B cell (primary cell): ENCODE data around the gene DDX20. TPM values are rescaled to one million over a fixed set of nuclear protein-coding genes. Genes with fewer than 3 reads are reported as not detected.

Experiments
- ATAC-seq: fragments of 200-7000 bp; cut with Tn5 transposase; one replicate; pipeline ENCODE4 v1.10.0; 2021; ENCODE audit warnings: low read depth, mild to moderate bottlenecking, moderate number of reproducible peaks, moderate library complexity
- CTCF ChIA-PET: fragments of 350-600 bp; sonication (Branson Sonifier 250); formaldehyde crosslinking; loops from one replicate; lab custom pipeline; 2021; ENCODE audit warnings: antibody characterized with exemption, inconsistent platforms; lab: Charles Lee
- POLR2A ChIA-PET: fragments of 350-600 bp; sonication (Branson Sonifier 250); formaldehyde crosslinking; loops from one replicate; lab custom pipeline; 2021; ENCODE audit warnings: antibody characterized with exemption; lab: Charles Lee
- DNase-seq: peaks from one replicate; pipeline ENCODE4 v3.0.0; 2013
- H2AFZ ChIP-seq: 2 replicates; pipeline ENCODE4 v1.6.1; 2012; ENCODE audit warnings: mild to moderate bottlenecking, low read depth, low read length; ENCODE audit not compliant: insufficient read depth, poor library complexity, severe bottlenecking
- H3K27ac ChIP-seq, 2 donors: 1 replicate in 1 of 2; 2 replicates in 1 of 2; pipeline ENCODE4 v1.5.1; 2012 to 2013; ENCODE audit warnings: low read length in 2 of 2, mild to moderate bottlenecking in 2 of 2, moderate library complexity in 1 of 2
- H3K27me3 ChIP-seq, 4 experiments: fragments of 200-600 bp in 1 of 4; sonication (generic) in 1 of 4; replicated peaks in 1 of 4; 1 replicate in 2 of 4; 2 replicates in 2 of 4; pipeline versions ENCODE4 v1.6.1 to v1.7.0; 2013 to 2016; ENCODE audit warnings: low read length in 3 of 4, mild to moderate bottlenecking in 2 of 4, mixed read lengths in 1 of 4, moderate library complexity in 1 of 4; ENCODE audit not compliant: insufficient read depth in 4 of 4, control insufficient read depth in 3 of 4; ENCODE audit errors: control extremely low read depth in 1 of 4
- H3K36me3 ChIP-seq, 2 experiments: replicated peaks in 1 of 2; 1 replicate in 1 of 2; 2 replicates in 1 of 2; pipeline versions ENCODE4 v1.6.1 to v1.7.1; 2013; ENCODE audit warnings: low read length in 1 of 2; ENCODE audit not compliant: insufficient read depth in 2 of 2, control insufficient read depth in 1 of 2; ENCODE audit errors: control extremely low read depth in 1 of 2, extremely low read depth in 1 of 2
- H3K4me1 ChIP-seq, 2 donors: fragments of 200-600 bp in 1 of 2; sonication (generic) in 1 of 2; 1 replicate in 1 of 2; 2 replicates in 1 of 2; pipeline versions ENCODE4 v1.5.1 to v1.6.1; 2013 to 2017; ENCODE audit warnings: low read length in 2 of 2; ENCODE audit not compliant: control insufficient read depth in 2 of 2, insufficient read depth in 2 of 2
- H3K4me2 ChIP-seq: replicated peaks from 2 replicates; pipeline ENCODE3; 2012; ENCODE audit warnings: mild to moderate bottlenecking, low read depth, low read length; ENCODE audit not compliant: poor library complexity, severe bottlenecking
- H3K4me3 ChIP-seq, 5 experiments: fragments of 200-600 bp in 1 of 5; sonication (generic) in 1 of 5; 1 replicate in 3 of 5; 2 replicates in 2 of 5; pipeline versions ENCODE4 v1.5.1 to v1.7.0; 2011 to 2016; ENCODE audit warnings: low read length in 4 of 5, mild to moderate bottlenecking in 4 of 5, low read depth in 2 of 5, control low read depth in 1 of 5, moderate library complexity in 1 of 5; ENCODE audit not compliant: insufficient read depth in 1 of 5; ENCODE audit errors: control extremely low read depth in 1 of 5, extremely low read depth in 1 of 5
- H3K79me2 ChIP-seq: fragments of 200-600 bp; sonication (generic); one replicate; pipeline ENCODE4 v1.6.0; 2016; ENCODE audit warnings: low read length; ENCODE audit not compliant: control insufficient read depth, insufficient read depth
- H3K9ac ChIP-seq: fragments of 200-600 bp; sonication (generic); 2 replicates; pipeline ENCODE4 v1.6.1; 2017; ENCODE audit warnings: mild to moderate bottlenecking, low read length, moderate library complexity
- H3K9me3 ChIP-seq, 3 donors: one replicate each; pipeline versions ENCODE4 v1.6.1 to v1.7.1; 2013; ENCODE audit warnings: low read length in 2 of 3; ENCODE audit not compliant: control insufficient read depth in 2 of 3, insufficient read depth in 1 of 3; ENCODE audit errors: control extremely low read depth in 1 of 3
- H4K20me1 ChIP-seq: 2 replicates; pipeline ENCODE4 v1.6.0; 2012; ENCODE audit warnings: mild to moderate bottlenecking, low read length; ENCODE audit not compliant: insufficient read depth, control insufficient read depth, poor library complexity, severe bottlenecking
- H3K27ac Mint-ChIP-seq: one replicate; pipeline ENCODE4 v1.8.0; 2021; ENCODE audit warnings: mixed read lengths
- H3K27me3 Mint-ChIP-seq: one replicate; pipeline ENCODE4 v1.8.0; 2021; ENCODE audit warnings: mixed read lengths
- H3K4me1 Mint-ChIP-seq: one replicate; pipeline ENCODE4 v1.8.0; 2021; ENCODE audit warnings: mixed read lengths
- H3K4me3 Mint-ChIP-seq: one replicate; pipeline ENCODE4 v1.8.0; 2021; ENCODE audit warnings: mixed read lengths
- H3K9me3 Mint-ChIP-seq: one replicate; pipeline ENCODE4 v1.8.0; 2022; ENCODE audit warnings: mixed read lengths; ENCODE audit not compliant: insufficient read depth
- CTCF ChIP-seq: fragments of 200-600 bp; IDR thresholded peaks from one replicate; pipeline ENCODE4 v1.8.0; 2022; ENCODE audit warnings: antibody characterized with exemption, mild to moderate bottlenecking
- EZH2 ChIP-seq: IDR thresholded peaks from 2 replicates; pipeline ENCODE4 v1.6.1; 2012; ENCODE audit warnings: borderline replicate concordance, low read depth, mild to moderate bottlenecking, moderate library complexity, low read length; ENCODE audit not compliant: insufficient read depth, poor library complexity, severe bottlenecking
- WGBS: methylation state at CpG from one replicate; pipeline ENCODE4 v1.1.5; 2013; ENCODE audit warnings: missing lambda C conversion rate; ENCODE audit not compliant: insufficient coverage; 5-methylcytosine and 5-hydroxymethylcytosine counted together
- intact Hi-C: fragments of 100-400 bp; cut with micrococcal nuclease; formaldehyde crosslinking; loops from one replicate; pipeline ENCODE4 v1.10.0; 2022
- polyA plus RNA-seq: library from polyadenylated mRNA; depleted of rRNA; stranded (reverse); fragments of >200 nt; gene quantifications from 2 replicates; pipeline ENCODE4 v1.2.3, GENCODE V29; 2012
- total RNA-seq, 2 donors: library from RNA; stranded (reverse); fragments of 120-200 nt in 1 of 2; gene quantifications; 1 replicate in 1 of 2; 2 replicates in 1 of 2; pipeline versions ENCODE4 v1.2.3 to v1.2.4, GENCODE V29; 2013 to 2022

DDX20 gene
- total and polyA plus RNA-seq, 2 donors (not counting 1 experiment from before 2014, with no cell fraction given), result 5.7 to 24.6 TPM

- Histone ChIP-seq H3K27me3 (peaks cover 0 to 9% (median 5%) of the 10 kb centered on the region in 4 experiments), H3K9ac (no peak overlapping the region), H3K4me1 (no peaks in the 10 kb centered on the region), H3K36me3 (no peaks in the 10 kb centered on the region), H3K79me2 (peaks cover 3% of the 10 kb centered on the region), H4K20me1 (no peaks in the 10 kb centered on the region), H3K4me2 (no peak overlapping the region), H2AFZ (no peak overlapping the region), H3K4me3 (no peak overlapping the region), H3K27ac (no peak overlapping the region), H3K9me3 (no peaks in the 10 kb centered on the region)
- WGBS, result 100% methylated on average over 5 of the region's 9 CpGs
- Mint-ChIP-seq H3K9me3 (no peaks in the 10 kb centered on the region), H3K27me3 (peaks cover 3% of the 10 kb centered on the region), H3K27ac (no peak overlapping the region), H3K4me1 (peaks cover 3% of the 10 kb centered on the region), H3K4me3 (no peak overlapping the region)
- ATAC-seq (no peak), DNase-seq (no peak)
- ChIA-PET POLR2A (no interaction called here), CTCF (interaction anchor here (1.2 to 7.5 kb wide), 8 partner anchors 9 to 268 kb away, joined by 3 to 97 read pairs (median 9); partner anchors contain the start of gene DDX20)
- intact Hi-C loops, result no loop called here
- TF ChIP-seq EZH2 (no peak), CTCF (no peak)
These were observed 9.8 kb upstream of the DDX20 start for GRCh38 chr1:111745675-111746613.

GRCh38 chr1:111746614-111746999 is 9.1 kb upstream of the DDX20 start:
- no peak overlapping the region for H2AFZ ChIP-seq
- no peaks in the 10 kb centered on the region for H3K9me3 Mint-ChIP-seq
- ChIA-PET POLR2A (interaction anchor here (1.1 kb wide), 1 partner anchor 32 kb away, joined by 3 read pairs; no protein-coding TSS in a partner anchor), CTCF (interaction anchor here (0.7 to 7.5 kb wide), 14 partner anchors 9 to 269 kb away, joined by 3 to 97 read pairs (median 5); partner anchors contain the start of gene INKA2)
- H3K4me3 ChIP-seq, result no peak overlapping the region
- H3K36me3 ChIP-seq, result no peaks in the 10 kb centered on the region
- no peaks in the 10 kb centered on the region for H3K4me1 ChIP-seq
- TF ChIP-seq CTCF, result no peak
- intact Hi-C loops, result no loop called here
- ATAC-seq (no peak), DNase-seq (no peak)
- 100% methylated on average over 1 of the region's 2 CpGs for WGBS
- no peak overlapping the region for H3K9ac ChIP-seq
- H3K27ac ChIP-seq, result no peak overlapping the region
- peaks cover 0 to 3% (median 1%) of the 10 kb centered on the region in 4 experiments for H3K27me3 ChIP-seq
- H3K9me3 ChIP-seq, result no peaks in the 10 kb centered on the region
- no peak overlapping the region for H3K4me2 ChIP-seq
- H3K27ac Mint-ChIP-seq, result no peak overlapping the region
- H3K27me3 Mint-ChIP-seq, result peaks cover 3% of the 10 kb centered on the region
- no peaks in the 10 kb centered on the region for H4K20me1 ChIP-seq
- H3K4me1 Mint-ChIP-seq, result peaks cover 2% of the 10 kb centered on the region
- H3K79me2 ChIP-seq, result peaks cover 3% of the 10 kb centered on the region
- no peak overlapping the region for H3K4me3 Mint-ChIP-seq
